NT2/D1 (cell line): ENCODE results near the gene ALG14.
"Not testable (repeated sequence)": the region's sequence is repeated elsewhere in the genome, so short reads cannot be mapped to it uniquely, and the experiment has no call there.

ENCODE experiments used
- DNase-seq: peaks from one replicate; pipeline ENCODE4 v3.0.0-alpha.2; 2011; ENCODE audit warnings: low read depth, low spot score
- H3K27me3 ChIP-seq: 2 replicates; pipeline ENCODE4 v1.6.0; 2011; ENCODE audit warnings: mild to moderate bottlenecking; ENCODE audit not compliant: insufficient read length, insufficient read depth
- H3K36me3 ChIP-seq: 2 replicates; pipeline ENCODE4 v1.6.1; 2011; ENCODE audit warnings: mild to moderate bottlenecking, low read length, mixed read lengths; ENCODE audit not compliant: insufficient read depth, insufficient read length
- H3K4me1 ChIP-seq: 2 replicates; pipeline ENCODE4 v1.5.1; 2011; ENCODE audit not compliant: insufficient read depth, insufficient read length
- H3K4me3 ChIP-seq: 2 replicates; pipeline ENCODE4 v1.5.1; 2011; ENCODE audit warnings: low read depth; ENCODE audit not compliant: insufficient read length
- H3K9ac ChIP-seq: 2 replicates; pipeline ENCODE4 v1.6.0; 2011; ENCODE audit warnings: low read depth; ENCODE audit not compliant: insufficient read length
- H3K9me3 ChIP-seq: 2 replicates; pipeline ENCODE4 v1.5.1; 2011; ENCODE audit warnings: mild to moderate bottlenecking, low read length; ENCODE audit not compliant: insufficient read depth
- SUZ12 ChIP-seq: IDR thresholded peaks from 2 replicates; pipeline ENCODE4 v1.6.1; 2011; ENCODE audit not compliant: insufficient read length, insufficient read depth; ENCODE audit errors: extremely low read depth
- YY1 ChIP-seq: IDR thresholded peaks from 2 replicates; pipeline ENCODE4 v1.6.1; 2011; ENCODE audit not compliant: insufficient read length, insufficient read depth
- ZNF274 ChIP-seq: IDR thresholded peaks from 2 replicates; pipeline ENCODE4 v1.6.1; 2011; ENCODE audit warnings: mild to moderate bottlenecking, low read depth, low read length

ALG14 gene

GRCh38 chr1:95022644-95022926 is 50.2 kb downstream of the ALG14 start:
- Histone ChIP-seq H3K9ac (no peak overlapping the region), H3K4me3 (no peak overlapping the region), H3K27me3 (no peaks in the 10 kb centered on the region), H3K4me1 (no peaks in the 10 kb centered on the region), H3K36me3 (no peaks in the 10 kb centered on the region), H3K9me3 (peaks cover 8% of the 10 kb centered on the region; the same call in 1 of the 2 replicates)
- TF ChIP-seq SUZ12 (no peak), YY1 (no peak), ZNF274 (no peak)
- DNase-seq, result no peak

GRCh38 chr1:95021805-95022643 is 50.7 kb downstream of the ALG14 start:
- H3K4me1 ChIP-seq, result no peaks in the 10 kb centered on the region
- no peak for DNase-seq
- peaks cover 8% of the 10 kb centered on the region; the same call in 1 of the 2 replicates for H3K9me3 ChIP-seq
- H3K4me3 ChIP-seq, result no peak overlapping the region
- no peak for TF ChIP-seq YY1
- TF ChIP-seq ZNF274, result no peak
- no peak for TF ChIP-seq SUZ12
- H3K9ac ChIP-seq, result no peak overlapping the region
- H3K27me3 ChIP-seq, result no peaks in the 10 kb centered on the region
- H3K36me3 ChIP-seq, result no peaks in the 10 kb centered on the region

GRCh38 chr1:95021119-95021518 is 51.6 kb downstream of the ALG14 start:
- Histone ChIP-seq H3K4me1 (no peaks in the 10 kb centered on the region), H3K36me3 (no peaks in the 10 kb centered on the region), H3K4me3 (no peak overlapping the region), H3K9ac (no peak overlapping the region), H3K9me3 (peaks cover 8% of the 10 kb centered on the region; the same call in 1 of the 2 replicates), H3K27me3 (no peaks in the 10 kb centered on the region)
- no peak for DNase-seq
- no peak for TF ChIP-seq SUZ12
- TF ChIP-seq ZNF274, result no peak
- no peak for TF ChIP-seq YY1

GRCh38 chr1:95019466-95019865 is 53.3 kb downstream of the ALG14 start:
- not testable (repeated sequence) for H3K27me3 ChIP-seq, H3K4me1 ChIP-seq, H3K4me3 ChIP-seq, H3K9me3 ChIP-seq, DNase-seq, H3K36me3 ChIP-seq, H3K9ac ChIP-seq

GRCh38 chr1:95018602-95019369 is 54.0 kb downstream of the ALG14 start:
- no peak for DNase-seq
- Histone ChIP-seq H3K27me3 (no peaks in the 10 kb centered on the region), H3K9ac (no peak overlapping the region), H3K36me3 (no peaks in the 10 kb centered on the region), H3K4me3 (no peak overlapping the region), H3K4me1 (no peaks in the 10 kb centered on the region), H3K9me3 (no peaks in the 10 kb centered on the region)
- TF ChIP-seq SUZ12 (no peak), YY1 (no peak), ZNF274 (no peak)

- no peaks in the 10 kb centered on the region for H3K36me3 ChIP-seq
- H3K27me3 ChIP-seq, result no peaks in the 10 kb centered on the region
- no peaks in the 10 kb centered on the region for H3K9me3 ChIP-seq
- TF ChIP-seq ZNF274 (no peak), SUZ12 (no peak), YY1 (no peak)
- no peak overlapping the region for H3K4me3 ChIP-seq
- H3K4me1 ChIP-seq, result no peaks in the 10 kb centered on the region
- DNase-seq, result no peak
- H3K9ac ChIP-seq, result no peak overlapping the region
Observed at GRCh38 chr1:95017775-95018174, 55.0 kb downstream of the ALG14 start.

- TF ChIP-seq YY1 (no peak), SUZ12 (no peak), ZNF274 (no peak)
Observed at GRCh38 chr1:95015076-95015475, 57.7 kb downstream of the ALG14 start.

More at GRCh38 chr1:95015076-95015475, 57.7 kb downstream of the ALG14 start:
- H3K4me1 ChIP-seq, result no peaks in the 10 kb centered on the region
- no peaks in the 10 kb centered on the region for H3K9me3 ChIP-seq
- no peak overlapping the region for H3K9ac ChIP-seq
- DNase-seq, result no peak
- H3K36me3 ChIP-seq, result no peaks in the 10 kb centered on the region
- no peaks in the 10 kb centered on the region for H3K27me3 ChIP-seq
- no peak overlapping the region for H3K4me3 ChIP-seq
